WERI-Rb-1 (cell line): ENCODE data around the gene ROBO1.

ENCODE experiments used
- DNase-seq: peaks from one replicate; pipeline ENCODE4 v3.0.0-alpha.2; 2020
- H3K27ac ChIP-seq: fragments of 250-450 bp; sonication (Bioruptor Pico); 2 replicates; pipeline ENCODE4 v1.5.1; 2020; ENCODE audit warnings: mild to moderate bottlenecking, moderate library complexity
- H3K27me3 ChIP-seq: fragments of 250-450 bp; sonication (Bioruptor Pico); 2 replicates; pipeline ENCODE4 v1.5.1; 2021; ENCODE audit warnings: mild to moderate bottlenecking, low read depth, moderate library complexity; ENCODE audit not compliant: insufficient read depth, severe bottlenecking
- H3K36me3 ChIP-seq: fragments of 250-450 bp; sonication (Bioruptor Pico); 2 replicates; pipeline ENCODE4 v1.5.1; 2020; ENCODE audit warnings: mild to moderate bottlenecking, moderate library complexity
- H3K4me3 ChIP-seq: 2 replicates; pipeline ENCODE4 v1.5.1; 2011; ENCODE audit warnings: low read depth, mild to moderate bottlenecking, control low read depth, low read length
- H3K9me3 ChIP-seq: fragments of 250-450 bp; sonication (Bioruptor Pico); 2 replicates; pipeline ENCODE4 v1.5.1; 2021; ENCODE audit warnings: mild to moderate bottlenecking, moderate library complexity; ENCODE audit not compliant: severe bottlenecking
- CTCF ChIP-seq: IDR thresholded peaks from 2 replicates; pipeline ENCODE4 v1.5.1; 2011; ENCODE audit warnings: low read depth, mild to moderate bottlenecking, control low read depth, inconsistent platforms, low read length

Gene ROBO1

GRCh38 chr3:79488407-79488806 lies 279.4 kb downstream of the ROBO1 start:
- Histone ChIP-seq H3K9me3 (no peaks in the 10 kb centered on the region), H3K27ac (no peak overlapping the region), H3K4me3 (no peak overlapping the region), H3K27me3 (no peaks in the 10 kb centered on the region), H3K36me3 (no peaks in the 10 kb centered on the region)
- TF ChIP-seq CTCF = no peak
- DNase-seq = no peak

- no peak overlapping the region for H3K4me3 ChIP-seq
- TF ChIP-seq CTCF = no peak
- no peak for DNase-seq
- no peaks in the 10 kb centered on the region for H3K9me3 ChIP-seq
- H3K27me3 ChIP-seq = no peaks in the 10 kb centered on the region
- no peak overlapping the region for H3K27ac ChIP-seq
- no peaks in the 10 kb centered on the region for H3K36me3 ChIP-seq
Observed at GRCh38 chr3:79480746-79481145, 287.1 kb downstream of the ROBO1 start.

- no peaks in the 10 kb centered on the region for H3K27me3 ChIP-seq
- H3K4me3 ChIP-seq = no peak overlapping the region
- no peaks in the 10 kb centered on the region for H3K36me3 ChIP-seq
- no peak overlapping the region for H3K27ac ChIP-seq
- H3K9me3 ChIP-seq = no peaks in the 10 kb centered on the region
- no peak for TF ChIP-seq CTCF
- no peak for DNase-seq
Observed at GRCh38 chr3:79478620-79479019, 289.2 kb downstream of the ROBO1 start.

- TF ChIP-seq CTCF = no peak
- no peak for DNase-seq
Observed at GRCh38 chr3:79477242-79477641, 290.6 kb downstream of the ROBO1 start.

GRCh38 chr3:79473993-79474392 lies 293.8 kb downstream of the ROBO1 start:
- Histone ChIP-seq H3K27me3 (no peaks in the 10 kb centered on the region), H3K9me3 (no peaks in the 10 kb centered on the region), H3K36me3 (no peaks in the 10 kb centered on the region), H3K27ac (no peak overlapping the region), H3K4me3 (no peak overlapping the region)
- no peak for DNase-seq
- TF ChIP-seq CTCF = no peak

More at GRCh38 chr3:79477242-79477641, 290.6 kb downstream of the ROBO1 start:
- no peaks in the 10 kb centered on the region for H3K27me3 ChIP-seq
- H3K4me3 ChIP-seq = no peak overlapping the region
- H3K36me3 ChIP-seq = no peaks in the 10 kb centered on the region
- H3K27ac ChIP-seq = no peak overlapping the region
- no peaks in the 10 kb centered on the region for H3K9me3 ChIP-seq

GRCh38 chr3:79467721-79468120 lies 300.1 kb downstream of the ROBO1 start:
- H3K27ac ChIP-seq = no peak overlapping the region
- no peaks in the 10 kb centered on the region for H3K36me3 ChIP-seq
- no peaks in the 10 kb centered on the region for H3K9me3 ChIP-seq
- DNase-seq = no peak
- no peak for TF ChIP-seq CTCF
- no peak overlapping the region for H3K4me3 ChIP-seq
- no peaks in the 10 kb centered on the region for H3K27me3 ChIP-seq
